SK-N-MC (cell line): ENCODE measurements around the gene ASB8.

Experiments
- EZH2 ChIP-seq: fragments of 200-600 bp; sonication (generic); IDR thresholded peaks from one replicate; pipeline ENCODE4 v1.6.1; 2017; ENCODE audit warnings: antibody characterized with exemption
- POLR2AphosphoS5 ChIP-seq: IDR thresholded peaks from 2 replicates; pipeline ENCODE4 v1.6.1; 2012; ENCODE audit warnings: mild to moderate bottlenecking, low read depth, low read length, borderline replicate concordance

DNA sequence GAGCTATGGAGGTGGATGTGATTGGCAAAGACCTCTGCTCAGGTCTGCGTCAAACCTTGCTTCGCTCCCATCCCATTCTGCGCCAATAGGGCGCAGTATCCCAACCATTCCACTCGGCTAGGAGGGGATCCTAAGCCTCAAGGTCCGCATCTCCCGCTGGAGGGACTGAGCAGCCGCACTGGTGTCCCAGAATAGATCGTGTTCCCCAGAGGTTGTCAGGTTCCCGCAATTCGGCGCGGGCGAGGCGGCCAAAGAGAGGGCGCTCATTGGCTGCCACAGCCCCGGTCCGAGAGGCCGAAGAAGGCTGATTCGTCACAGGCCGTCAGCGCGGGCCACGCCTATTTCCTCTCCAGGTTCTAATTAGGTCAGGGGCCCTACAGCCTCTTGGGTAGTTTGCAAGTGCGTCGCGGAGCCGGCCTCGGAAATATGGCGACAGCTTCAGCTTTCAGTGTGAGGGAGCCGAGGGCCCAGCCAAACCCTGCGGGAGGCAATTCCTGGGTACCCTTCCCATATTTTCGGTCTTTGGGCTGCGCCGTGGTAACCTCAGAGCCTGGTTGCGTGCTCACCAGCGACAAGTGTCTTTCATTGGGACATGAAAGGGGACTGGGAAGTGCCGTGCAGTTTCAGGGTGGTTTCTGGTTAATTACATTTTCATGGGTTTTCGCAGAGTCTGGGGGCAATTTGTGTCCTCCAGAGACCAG lies 40.8 kb upstream of the ASB8 start:
- TF ChIP-seq EZH2 (no peak), POLR2AphosphoS5 (no peak)
